DMS 273 (cell line): ENCODE results near the gene FAM72B.
"Not testable (repeated sequence)": the region's sequence is repeated elsewhere in the genome, so short reads cannot be mapped to it uniquely, and the experiment has no call there.

Experiments used
- DNase-seq: peaks from one replicate; lab custom pipeline; 2025; ENCODE audit not compliant: unreplicated experiment; lab: John Stamatoyannopoulos, UW

The FAM72B gene

GRCh38 chr1:121184290-121185127 is at the start of gene FAM72B, which contains the start of gene SRGAP2C:
Gene FAM72B (minus strand): TSS chr1:121184340. CDS start chr1:121183489, 851 bp downstream.
Gene SRGAP2C (plus strand): TSS chr1:121184975. CDS start chr1:121187447, 2,472 bp downstream.
- peak; percentile 98 for DNase-seq

GRCh38 chr1:121232445-121233125 is 48.4 kb upstream of the FAM72B start:
- not testable (repeated sequence) for DNase-seq

- DNase-seq = not testable (repeated sequence)
Measured at GRCh38 chr1:121230636-121231035, 46.5 kb upstream of the FAM72B start.

DNA sequence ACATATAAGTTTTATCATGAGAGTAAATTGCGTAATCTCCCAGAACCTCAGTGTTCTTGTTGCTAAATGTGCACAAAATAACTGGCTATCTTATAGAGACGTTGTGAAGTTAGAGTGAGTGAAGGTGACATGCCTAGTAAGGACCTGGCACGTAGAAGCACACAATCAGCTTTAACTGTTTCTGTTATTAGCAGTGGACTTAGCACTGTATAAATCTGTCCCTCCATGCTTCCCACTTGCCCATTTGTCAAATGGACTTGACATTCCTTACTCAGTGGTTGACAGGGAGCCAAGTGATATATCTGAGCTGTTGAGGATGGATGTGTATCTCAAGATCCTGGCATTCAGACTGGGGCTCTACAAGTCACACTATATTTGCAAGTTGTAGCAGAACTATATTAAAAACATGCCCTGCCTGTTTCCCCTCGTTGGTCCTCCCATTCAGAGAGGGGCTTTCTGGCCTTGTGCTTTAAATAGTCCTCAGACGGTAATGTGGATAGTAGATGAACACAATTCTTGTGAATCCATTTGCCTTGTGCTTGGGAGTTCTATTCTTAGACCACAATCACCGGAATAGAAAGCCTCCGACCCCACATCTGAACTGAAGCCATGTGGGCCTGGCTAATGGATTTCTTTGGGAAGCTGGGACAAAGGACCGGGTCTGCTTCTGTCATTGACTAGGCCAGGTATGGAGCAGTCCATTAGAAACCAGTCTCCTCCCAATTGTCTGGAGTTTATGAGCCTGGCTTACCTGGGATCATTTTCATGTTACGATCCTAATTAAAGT is 43.6 kb upstream of the FAM72B start:
- DNase-seq = not testable (repeated sequence)

DNA sequence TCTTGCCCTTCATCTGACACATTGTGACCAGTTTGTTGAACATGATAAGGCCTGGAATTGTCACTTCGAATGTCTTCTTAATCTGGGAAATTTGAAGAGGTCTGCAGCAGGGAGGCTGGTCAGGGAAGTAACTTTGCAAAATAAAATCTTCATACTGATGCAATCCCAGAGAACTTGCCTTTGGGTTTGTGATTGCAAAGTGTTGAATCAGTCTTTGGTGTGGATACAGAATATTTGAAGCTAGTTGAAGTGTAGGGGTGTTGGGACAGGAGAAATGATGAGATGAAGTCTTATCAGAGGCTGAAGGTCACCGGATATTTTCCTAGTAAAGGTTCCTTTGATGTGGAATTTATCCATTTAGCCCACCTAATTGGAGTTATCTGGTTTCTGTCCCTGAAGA is 42.8 kb upstream of the FAM72B start:
- DNase-seq = not testable (repeated sequence)

DNA sequence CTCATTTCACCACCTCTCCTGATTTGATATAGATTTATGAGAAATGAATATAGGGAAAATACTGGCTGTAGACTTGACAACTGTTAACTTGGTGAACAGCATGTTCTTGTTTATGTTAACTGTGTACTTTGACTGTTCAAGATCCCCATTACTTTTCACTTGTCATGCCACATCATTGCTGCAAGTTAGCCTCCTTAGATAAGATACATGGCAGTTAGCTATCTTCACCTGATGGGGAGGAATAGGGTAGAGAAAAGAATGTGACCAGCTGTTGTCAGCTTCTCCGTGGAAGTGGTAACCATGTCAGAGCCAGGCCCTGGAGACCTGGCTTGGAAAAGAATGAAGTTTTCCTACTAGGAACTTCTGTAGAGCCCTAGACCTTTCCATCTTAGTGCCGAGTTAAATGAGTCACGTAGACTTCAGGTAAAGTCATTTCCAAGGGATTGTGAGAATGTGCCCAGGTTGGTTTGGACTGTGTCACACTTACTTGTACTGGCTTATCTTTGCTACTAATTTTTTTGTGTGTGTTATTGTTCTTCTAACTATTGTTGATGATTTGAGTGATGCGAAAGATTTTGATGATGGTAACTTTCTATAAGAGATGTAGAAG is 42.3 kb upstream of the FAM72B start:
- not testable (repeated sequence) for DNase-seq

GRCh38 chr1:121224714-121225113 is 40.6 kb upstream of the FAM72B start:
- not testable (repeated sequence) for DNase-seq

GRCh38 chr1:121221770-121222169 is 37.6 kb upstream of the FAM72B start:
- DNase-seq = not testable (repeated sequence)

DNA sequence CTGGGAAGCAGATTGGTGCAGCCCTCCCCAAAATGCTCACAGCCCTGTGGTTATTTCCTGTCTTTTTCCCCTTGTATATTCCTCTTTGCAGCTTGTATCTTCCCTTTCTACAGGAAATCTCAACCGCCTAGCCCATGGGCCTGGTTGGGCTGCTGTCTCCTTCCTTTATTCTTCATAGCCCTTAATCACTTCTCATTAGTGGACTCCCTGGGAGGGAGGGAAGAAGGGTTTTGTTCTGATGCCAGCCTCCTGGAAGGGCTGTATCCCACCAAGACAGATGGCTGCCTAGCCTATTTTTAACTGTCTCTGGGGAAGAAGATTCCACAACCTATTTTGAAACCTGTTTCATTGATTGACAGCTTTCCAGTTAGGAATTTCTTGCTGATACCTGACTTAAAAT is 32.5 kb upstream of the FAM72B start:
- not testable (repeated sequence) for DNase-seq

DNA sequence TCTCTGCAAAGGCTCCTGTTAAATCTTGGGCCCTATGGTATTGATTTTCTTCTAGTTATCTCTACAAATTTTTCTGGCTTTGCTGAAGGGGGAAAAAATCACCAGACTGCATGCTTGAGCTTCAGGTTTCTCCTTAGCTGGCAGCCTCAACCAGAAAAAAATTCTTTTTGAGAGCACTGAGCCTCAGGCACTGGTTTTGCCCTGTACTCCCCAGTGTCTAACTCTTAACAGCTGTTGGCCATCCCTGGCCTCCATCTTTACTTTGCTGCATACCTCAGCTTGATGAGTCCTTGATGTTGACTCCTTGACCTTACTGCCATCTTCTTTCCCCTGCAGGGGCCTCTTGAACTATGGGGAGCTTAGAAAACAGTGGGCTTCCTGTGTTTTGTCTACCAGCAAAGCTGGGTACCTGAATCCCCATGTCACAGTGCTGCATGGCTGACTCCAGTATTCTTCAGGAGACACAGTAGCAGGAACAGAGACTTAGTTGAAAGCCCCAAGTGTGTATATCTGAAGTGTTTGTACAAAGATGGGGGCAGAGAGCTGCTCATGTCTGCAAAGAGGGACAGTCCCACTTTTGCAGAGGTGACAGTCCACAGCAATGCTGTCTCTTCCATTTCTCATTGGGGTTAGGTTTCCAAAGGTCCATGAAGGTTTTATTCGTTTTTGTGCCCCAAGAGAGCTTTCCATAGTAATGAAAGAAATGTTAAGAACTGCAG is 31.7 kb upstream of the FAM72B start:
- not testable (repeated sequence) for DNase-seq

DNA sequence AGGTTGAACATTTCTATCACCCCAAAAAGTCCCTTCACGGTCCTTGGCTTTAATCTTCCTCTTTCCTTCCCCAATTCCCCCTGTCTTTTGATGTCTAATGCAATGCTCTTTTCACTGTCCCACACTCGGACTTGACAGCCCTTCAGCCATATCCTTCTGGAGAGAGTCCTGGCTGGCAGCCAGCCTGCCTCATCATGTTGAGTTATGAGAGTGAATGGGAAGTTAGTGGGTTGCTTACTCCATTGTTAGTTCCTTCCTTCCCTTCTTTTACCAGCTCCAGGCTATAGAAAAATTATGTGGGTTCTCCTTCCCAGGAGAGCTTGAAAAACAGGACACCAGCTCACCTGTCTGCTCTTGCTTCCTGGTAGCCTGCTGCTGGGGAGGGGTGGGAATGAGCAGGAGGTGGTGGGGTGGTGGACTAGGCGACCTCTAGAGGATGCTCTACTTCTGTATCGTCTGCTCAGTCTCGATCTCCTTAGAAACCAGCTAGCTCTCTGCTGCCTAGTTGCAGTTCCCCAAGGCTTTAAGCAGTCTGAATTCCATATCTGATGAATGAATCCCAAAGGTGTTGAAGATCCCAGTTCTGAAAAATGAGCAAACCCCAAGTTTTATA is 30.5 kb upstream of the FAM72B start:
- not testable (repeated sequence) for DNase-seq

GRCh38 chr1:121213491-121213890 is 29.4 kb upstream of the FAM72B start:
- DNase-seq = not testable (repeated sequence)

- DNase-seq = not testable (repeated sequence)
Measured at GRCh38 chr1:121210778-121211177, 26.6 kb upstream of the FAM72B start.

DNA sequence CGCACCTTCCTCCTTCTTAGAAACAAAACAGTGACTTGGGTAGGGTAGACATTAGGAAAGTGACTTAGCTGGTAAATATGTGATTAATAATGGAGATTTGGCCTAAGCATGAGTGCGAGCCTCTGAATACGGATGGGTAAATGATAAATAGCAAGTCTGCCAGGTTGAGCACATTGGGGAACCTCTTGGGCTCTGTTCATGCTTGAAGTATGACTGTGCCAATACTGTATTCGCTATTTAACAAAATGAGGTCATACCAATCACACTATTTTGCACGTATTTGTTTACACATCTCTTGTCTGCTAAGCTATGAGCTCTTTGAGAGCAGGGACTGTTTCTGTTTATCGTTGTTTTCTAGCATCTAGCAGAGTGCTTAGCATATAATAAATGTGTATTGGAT is 24.2 kb upstream of the FAM72B start:
- DNase-seq = not testable (repeated sequence)

DNA sequence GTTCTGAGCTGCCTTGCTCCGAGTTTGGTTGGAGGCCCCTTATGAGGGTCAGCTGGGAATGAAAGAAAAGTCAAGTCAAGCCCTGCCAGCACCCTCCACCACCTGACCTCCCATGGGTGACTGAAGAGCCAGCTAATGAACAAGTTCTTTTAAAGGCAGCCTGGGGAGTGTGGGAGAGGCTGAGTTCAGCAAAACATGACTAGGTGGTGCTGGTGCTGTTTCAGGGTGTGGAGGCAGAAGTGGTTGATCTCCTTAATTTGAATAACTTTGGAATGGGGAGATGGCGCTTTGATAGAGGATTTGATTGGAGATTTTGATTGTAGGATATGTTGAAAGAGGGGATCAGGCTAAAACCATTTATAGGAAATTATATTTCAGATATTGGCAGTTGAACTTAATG is 23.2 kb upstream of the FAM72B start:
- not testable (repeated sequence) for DNase-seq

- not testable (repeated sequence) for DNase-seq
Measured at GRCh38 chr1:121205786-121206711, 21.9 kb upstream of the FAM72B start.

DNA sequence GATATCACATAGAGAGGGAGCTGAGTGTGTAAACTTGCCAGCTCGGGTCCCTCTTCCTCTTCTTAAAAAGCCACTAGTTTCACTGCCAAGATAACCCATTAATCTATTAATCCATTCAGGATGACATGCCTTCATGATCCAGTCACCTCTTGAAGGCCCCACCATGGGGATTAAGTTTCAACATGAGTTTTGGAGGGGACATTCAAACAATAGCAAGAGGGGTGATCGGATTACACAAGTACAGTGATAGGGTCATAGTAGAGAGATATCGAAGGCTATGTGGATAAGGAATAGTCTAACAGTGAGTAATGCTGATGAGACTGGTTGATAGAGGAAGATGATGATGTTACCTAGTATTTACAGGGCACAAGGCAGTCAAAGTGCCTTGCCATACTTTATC is 18.8 kb upstream of the FAM72B start:
- DNase-seq = not testable (repeated sequence)
